Loucy (cell line): ENCODE measurements around the gene BAIAP2L1.

Experiments used
- H2AFZ ChIP-seq: fragments of 200-600 bp; sonication (generic); 2 replicates; pipeline ENCODE4 v1.6.0; 2016; ENCODE audit warnings: antibody characterized with exemption, mild to moderate bottlenecking, low read length, moderate library complexity
- H3F3A ChIP-seq: fragments of 200-600 bp; 2 replicates; pipeline ENCODE4 v1.6.0; 2016; ENCODE audit warnings: antibody characterized with exemption, low read depth, mild to moderate bottlenecking
- H3K27me3 ChIP-seq: fragments of 200-600 bp; sonication (generic); 2 replicates; pipeline ENCODE4 v1.6.1; 2014; ENCODE audit warnings: low read length, mild to moderate bottlenecking; ENCODE audit not compliant: insufficient read depth, poor library complexity, severe bottlenecking
- H3K36me3 ChIP-seq: fragments of 200-600 bp; sonication (generic); 2 replicates; pipeline ENCODE4 v1.6.1; 2016; ENCODE audit warnings: low read length; ENCODE audit not compliant: insufficient read depth
- H3K4me1 ChIP-seq: fragments of 200-600 bp; sonication (generic); 2 replicates; pipeline ENCODE4 v1.5.1; 2014; ENCODE audit warnings: low read length, mild to moderate bottlenecking; ENCODE audit not compliant: insufficient read depth, poor library complexity, severe bottlenecking
- H3K4me2 ChIP-seq: fragments of 200-600 bp; sonication (generic); 2 replicates; pipeline ENCODE4 v1.6.0; 2014; ENCODE audit warnings: antibody characterized with exemption, low read length, low read depth, mild to moderate bottlenecking; ENCODE audit not compliant: poor library complexity, severe bottlenecking
- H3K4me3 ChIP-seq: fragments of 200-600 bp; sonication (generic); 2 replicates; pipeline ENCODE4 v1.5.1; 2014; ENCODE audit warnings: low read length, mild to moderate bottlenecking, mixed read lengths; ENCODE audit not compliant: poor library complexity, severe bottlenecking
- H3K79me2 ChIP-seq: fragments of 200-600 bp; sonication (generic); 2 replicates; pipeline ENCODE4 v1.6.1; 2014; ENCODE audit warnings: low read length; ENCODE audit not compliant: insufficient read depth
- H3K9ac ChIP-seq: fragments of 200-600 bp; sonication (generic); 2 replicates; pipeline ENCODE4 v1.6.0; 2014; ENCODE audit warnings: mild to moderate bottlenecking, low read depth, low read length, moderate library complexity; ENCODE audit not compliant: poor library complexity, severe bottlenecking
- H3K9me2 ChIP-seq: fragments of 200-600 bp; sonication (generic); replicated peaks from 2 replicates; pipeline ENCODE4 v1.6.1; 2016; ENCODE audit warnings: low read depth, low read length, mixed read lengths
- H3K9me3 ChIP-seq: fragments of 200-600 bp; sonication (generic); 2 replicates; pipeline ENCODE4 v1.6.1; 2014; ENCODE audit warnings: mild to moderate bottlenecking, antibody characterized with exemption, low read length, low read depth; ENCODE audit not compliant: insufficient read depth
- H4K20me1 ChIP-seq: fragments of 200-600 bp; sonication (generic); 2 replicates; pipeline ENCODE4 v1.6.0; 2014; ENCODE audit warnings: antibody characterized with exemption, low read length, mild to moderate bottlenecking; ENCODE audit not compliant: insufficient read depth, poor library complexity, severe bottlenecking
- EZH2phosphoT487 ChIP-seq: fragments of 200-600 bp; IDR thresholded peaks from 2 replicates; pipeline ENCODE4 v1.6.1; 2018; ENCODE audit warnings: antibody characterized with exemption, mild to moderate bottlenecking, moderate library complexity, borderline replicate concordance
- TF ChIP-seq, protein P1 (sequence below): fragments of 200-600 bp; sonication (generic); conservative IDR thresholded peaks from 2 replicates; pipeline ENCODE4 v1.5.1; 2014; ENCODE audit warnings: mild to moderate bottlenecking, antibody characterized with exemption, low read length

The BAIAP2L1 gene

DNA sequence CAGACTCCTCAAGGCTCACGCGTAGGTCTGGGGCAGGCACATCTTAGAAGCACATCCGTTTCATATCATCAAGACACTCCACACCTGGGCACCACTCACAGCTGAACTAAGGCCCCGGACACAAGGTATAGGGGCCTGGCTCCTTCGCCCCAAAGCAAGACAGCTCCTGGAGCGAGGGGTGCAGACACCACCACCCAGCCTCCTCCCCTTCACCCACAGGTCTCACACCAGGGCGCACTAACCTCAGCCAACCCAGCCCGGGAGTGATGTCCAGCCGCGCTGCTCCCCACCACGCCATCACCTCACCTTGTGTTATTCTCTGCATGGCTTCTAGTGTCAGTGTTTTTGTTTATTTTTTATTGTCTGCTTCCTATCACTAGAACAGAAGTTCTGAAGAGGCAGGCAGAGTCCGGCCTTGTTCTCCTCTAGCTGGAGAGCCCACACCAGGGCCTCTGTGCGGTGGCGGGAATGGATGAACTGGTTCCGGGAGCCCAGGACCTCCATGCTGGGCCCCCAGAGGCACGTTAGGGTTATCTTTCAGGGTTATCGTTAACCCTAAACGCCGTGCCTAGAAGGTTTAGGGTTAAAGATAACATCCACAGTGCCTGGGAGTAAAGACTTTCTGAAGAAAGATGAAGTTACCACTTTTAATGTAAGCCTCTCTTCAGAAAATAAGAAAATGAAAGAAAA is 97.6 kb downstream of the BAIAP2L1 start:
- no peaks in the 10 kb centered on the region for H3F3A ChIP-seq
- no peaks in the 10 kb centered on the region for H3K36me3 ChIP-seq
- H2AFZ ChIP-seq = no peak overlapping the region
- H3K9me2 ChIP-seq = no peaks in the 10 kb centered on the region
- no peaks in the 10 kb centered on the region for H3K79me2 ChIP-seq
- no peaks in the 10 kb centered on the region for H3K4me1 ChIP-seq
- no peaks in the 10 kb centered on the region for H3K9me3 ChIP-seq
- H3K9ac ChIP-seq = no peak overlapping the region
- no peaks in the 10 kb centered on the region for H3K27me3 ChIP-seq
- no peak overlapping the region for H3K4me3 ChIP-seq
- H4K20me1 ChIP-seq = no peaks in the 10 kb centered on the region
- H3K4me2 ChIP-seq = no peak overlapping the region
- no peak for TF ChIP-seq EZH2phosphoT487
- TF ChIP-seq, protein P1, sequence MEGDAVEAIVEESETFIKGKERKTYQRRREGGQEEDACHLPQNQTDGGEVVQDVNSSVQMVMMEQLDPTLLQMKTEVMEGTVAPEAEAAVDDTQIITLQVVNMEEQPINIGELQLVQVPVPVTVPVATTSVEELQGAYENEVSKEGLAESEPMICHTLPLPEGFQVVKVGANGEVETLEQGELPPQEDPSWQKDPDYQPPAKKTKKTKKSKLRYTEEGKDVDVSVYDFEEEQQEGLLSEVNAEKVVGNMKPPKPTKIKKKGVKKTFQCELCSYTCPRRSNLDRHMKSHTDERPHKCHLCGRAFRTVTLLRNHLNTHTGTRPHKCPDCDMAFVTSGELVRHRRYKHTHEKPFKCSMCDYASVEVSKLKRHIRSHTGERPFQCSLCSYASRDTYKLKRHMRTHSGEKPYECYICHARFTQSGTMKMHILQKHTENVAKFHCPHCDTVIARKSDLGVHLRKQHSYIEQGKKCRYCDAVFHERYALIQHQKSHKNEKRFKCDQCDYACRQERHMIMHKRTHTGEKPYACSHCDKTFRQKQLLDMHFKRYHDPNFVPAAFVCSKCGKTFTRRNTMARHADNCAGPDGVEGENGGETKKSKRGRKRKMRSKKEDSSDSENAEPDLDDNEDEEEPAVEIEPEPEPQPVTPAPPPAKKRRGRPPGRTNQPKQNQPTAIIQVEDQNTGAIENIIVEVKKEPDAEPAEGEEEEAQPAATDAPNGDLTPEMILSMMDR = no peak

DNA sequence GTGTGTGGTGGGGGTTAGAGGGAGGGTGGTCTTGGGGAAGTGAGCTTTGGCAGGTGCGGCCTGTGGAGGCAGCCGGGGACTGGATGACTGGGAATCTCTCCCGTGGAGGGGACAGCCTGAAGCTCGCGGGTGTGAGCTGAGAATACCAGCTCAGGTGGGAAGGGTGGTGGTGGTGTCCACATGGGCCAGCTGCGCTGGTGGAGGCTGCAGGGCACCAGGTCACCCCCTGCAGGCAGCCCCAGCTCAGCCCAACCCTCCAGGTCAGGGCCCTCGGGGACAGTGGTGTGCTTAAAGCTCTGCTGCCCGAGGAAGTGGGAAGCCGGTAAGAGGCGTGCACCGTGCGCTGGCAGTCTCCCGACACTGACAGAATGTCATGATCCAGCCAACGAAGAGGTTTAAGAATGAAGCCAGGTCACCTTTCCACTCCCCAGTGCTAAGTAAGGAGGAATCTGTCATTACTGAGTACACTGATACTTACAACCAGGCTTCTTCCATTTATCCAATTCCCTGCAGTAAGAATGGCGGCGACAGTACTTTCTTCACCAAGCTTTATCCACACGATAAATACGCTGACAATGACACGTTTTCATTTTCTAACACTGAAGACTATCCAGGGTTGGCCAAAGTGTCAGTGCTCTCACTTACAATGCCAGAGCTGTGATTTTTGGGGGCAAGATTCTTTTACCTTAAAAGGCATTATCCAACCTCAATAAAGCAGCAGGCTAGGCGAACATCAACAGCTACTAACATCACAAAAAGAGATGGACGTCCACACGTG is 99.0 kb downstream of the BAIAP2L1 start:
- Histone ChIP-seq H3K9me2 (no peaks in the 10 kb centered on the region), H4K20me1 (no peaks in the 10 kb centered on the region), H3K9ac (no peak overlapping the region), H3K4me2 (no peak overlapping the region), H3K4me3 (no peak overlapping the region), H2AFZ (no peak overlapping the region), H3K4me1 (no peaks in the 10 kb centered on the region), H3K36me3 (no peaks in the 10 kb centered on the region), H3F3A (no peaks in the 10 kb centered on the region), H3K9me3 (no peaks in the 10 kb centered on the region), H3K79me2 (no peaks in the 10 kb centered on the region), H3K27me3 (no peaks in the 10 kb centered on the region)
- TF ChIP-seq, protein P1 = no peak
- no peak for TF ChIP-seq EZH2phosphoT487

DNA sequence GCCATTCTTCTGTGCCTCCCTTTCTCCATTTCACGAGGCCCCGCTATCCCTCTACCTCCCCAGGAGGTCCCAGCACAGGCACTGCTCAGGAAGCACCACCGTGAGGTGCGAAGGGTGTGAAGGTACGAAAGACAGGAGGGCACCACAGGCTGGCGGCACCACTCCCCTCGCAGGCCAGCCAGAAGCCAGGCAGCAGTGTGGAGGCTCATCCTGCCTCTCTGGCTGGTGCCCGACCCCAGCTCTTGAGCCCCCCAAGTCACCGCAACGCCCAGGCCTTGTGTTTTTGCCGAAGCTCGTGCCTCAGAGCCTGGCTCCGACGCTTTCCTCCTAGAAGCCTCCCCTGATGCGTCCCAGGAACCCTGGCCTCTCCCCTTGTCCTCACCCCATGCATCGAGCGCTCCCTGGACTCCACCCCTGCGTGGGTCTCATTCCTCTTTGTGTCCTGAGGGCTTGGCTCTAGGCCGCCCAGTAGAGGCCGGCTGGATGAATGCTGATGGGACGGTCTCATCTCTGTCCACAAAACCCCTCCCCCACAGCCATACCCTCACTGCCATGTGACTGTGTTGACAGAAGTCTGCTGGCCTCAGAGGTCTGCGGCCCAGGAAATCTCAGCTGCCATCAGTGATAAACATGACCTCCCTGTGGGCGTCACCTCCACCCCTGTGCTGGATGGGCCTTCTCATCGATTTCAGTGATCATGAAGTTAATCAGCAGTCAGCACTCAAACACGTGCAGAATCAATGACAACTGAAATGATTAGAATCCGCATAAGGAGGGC is 100.1 kb downstream of the BAIAP2L1 start:
- no peaks in the 10 kb centered on the region for H3K79me2 ChIP-seq
- no peaks in the 10 kb centered on the region for H3K9me2 ChIP-seq
- H4K20me1 ChIP-seq = no peaks in the 10 kb centered on the region
- no peaks in the 10 kb centered on the region for H3K9me3 ChIP-seq
- no peak overlapping the region for H3K9ac ChIP-seq
- no peak overlapping the region for H2AFZ ChIP-seq
- no peak overlapping the region for H3K4me2 ChIP-seq
- no peaks in the 10 kb centered on the region for H3F3A ChIP-seq
- TF ChIP-seq, protein P1 = no peak
- no peak for TF ChIP-seq EZH2phosphoT487
- H3K4me1 ChIP-seq = no peaks in the 10 kb centered on the region
- H3K27me3 ChIP-seq = no peaks in the 10 kb centered on the region
- no peaks in the 10 kb centered on the region for H3K36me3 ChIP-seq
- H3K4me3 ChIP-seq = no peak overlapping the region
